Measurements from ENCODE around the gene VPS39.
A peak's percentile ranks its signal among the peaks of the same experiment; 100 is the strongest.
"Not testable (repeated sequence)": the region's sequence is repeated elsewhere in the genome, so short reads cannot be mapped to it uniquely, and the experiment has no call there.

VPS39 gene, protein sequence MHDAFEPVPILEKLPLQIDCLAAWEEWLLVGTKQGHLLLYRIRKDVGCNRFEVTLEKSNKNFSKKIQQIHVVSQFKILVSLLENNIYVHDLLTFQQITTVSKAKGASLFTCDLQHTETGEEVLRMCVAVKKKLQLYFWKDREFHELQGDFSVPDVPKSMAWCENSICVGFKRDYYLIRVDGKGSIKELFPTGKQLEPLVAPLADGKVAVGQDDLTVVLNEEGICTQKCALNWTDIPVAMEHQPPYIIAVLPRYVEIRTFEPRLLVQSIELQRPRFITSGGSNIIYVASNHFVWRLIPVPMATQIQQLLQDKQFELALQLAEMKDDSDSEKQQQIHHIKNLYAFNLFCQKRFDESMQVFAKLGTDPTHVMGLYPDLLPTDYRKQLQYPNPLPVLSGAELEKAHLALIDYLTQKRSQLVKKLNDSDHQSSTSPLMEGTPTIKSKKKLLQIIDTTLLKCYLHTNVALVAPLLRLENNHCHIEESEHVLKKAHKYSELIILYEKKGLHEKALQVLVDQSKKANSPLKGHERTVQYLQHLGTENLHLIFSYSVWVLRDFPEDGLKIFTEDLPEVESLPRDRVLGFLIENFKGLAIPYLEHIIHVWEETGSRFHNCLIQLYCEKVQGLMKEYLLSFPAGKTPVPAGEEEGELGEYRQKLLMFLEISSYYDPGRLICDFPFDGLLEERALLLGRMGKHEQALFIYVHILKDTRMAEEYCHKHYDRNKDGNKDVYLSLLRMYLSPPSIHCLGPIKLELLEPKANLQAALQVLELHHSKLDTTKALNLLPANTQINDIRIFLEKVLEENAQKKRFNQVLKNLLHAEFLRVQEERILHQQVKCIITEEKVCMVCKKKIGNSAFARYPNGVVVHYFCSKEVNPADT

GRCh38 chr15:42207674-42208579 is at the start of gene VPS39:
Gene VPS39, minus strand, starts transcription at chr15:42208304. Its CDS starts 151 bp downstream, at chr15:42208153.
- DNase-seq (ENCODE audit: low read depth in 3 of 3) = peak; percentile 70 to 81 (median 73)

DNA sequence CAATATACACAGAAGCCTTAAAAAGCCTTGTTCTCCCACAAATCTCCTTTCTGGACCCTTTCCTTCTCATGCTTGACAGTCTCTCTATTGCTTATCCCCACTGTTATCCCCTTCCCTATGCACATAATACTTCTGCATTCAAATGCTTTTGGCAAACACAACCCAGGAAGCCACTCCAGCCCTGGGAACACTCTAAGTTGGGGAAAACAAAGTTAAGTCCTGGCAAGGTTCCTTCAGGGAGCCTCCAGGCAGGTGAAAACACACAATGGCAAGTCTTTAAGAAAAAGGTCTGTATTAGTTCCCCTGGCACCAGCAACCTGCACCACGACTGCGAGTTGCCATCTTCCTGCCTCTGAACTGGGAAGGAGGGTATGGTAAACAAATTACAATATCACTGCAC is 45.2 kb upstream of the VPS39 start:
- no peak for DNase-seq (ENCODE audit: low read depth in 3 of 3)

DNA sequence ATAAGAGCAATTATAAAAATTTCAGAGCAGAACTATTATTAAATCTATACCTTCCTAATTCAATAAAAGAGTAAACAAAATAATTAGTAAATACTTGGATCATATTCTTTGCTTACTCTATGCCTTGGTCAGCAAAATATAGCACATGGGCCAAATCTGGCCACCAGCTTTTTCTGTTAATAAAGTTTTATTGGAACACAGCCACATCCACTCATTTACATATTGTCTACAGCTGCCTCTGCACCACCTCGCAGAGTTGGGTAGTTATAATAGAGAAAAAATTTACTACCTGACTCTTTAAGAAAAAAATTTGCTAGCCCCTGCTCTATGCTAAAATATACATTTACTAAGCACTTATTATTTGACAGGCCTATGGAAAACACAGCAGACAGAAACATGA is 32.7 kb upstream of the VPS39 start:
- no peak for DNase-seq (ENCODE audit: low read depth in 3 of 3)

GRCh38 chr15:42239528-42240182 is 31.6 kb upstream of the VPS39 start:
- no peak for DNase-seq (ENCODE audit: low read depth in 3 of 3)

DNA sequence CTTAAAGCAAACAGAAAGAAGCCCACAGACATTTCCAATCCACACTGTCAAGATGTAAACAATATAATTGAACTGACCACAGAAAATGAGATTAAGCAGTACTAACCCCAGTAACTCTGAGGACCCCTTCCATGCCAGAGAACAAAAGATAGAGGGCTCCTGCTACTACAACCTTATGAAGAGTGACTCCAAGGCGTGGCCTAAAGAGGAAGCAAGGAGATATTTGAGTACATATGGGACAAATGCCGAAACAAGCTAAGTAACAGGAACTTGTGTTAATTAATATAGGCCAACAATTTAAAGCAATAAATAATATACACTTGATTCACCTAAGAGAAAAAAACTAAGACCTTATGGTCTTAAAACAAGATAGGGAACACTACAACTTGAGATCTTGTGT is 25.0 kb upstream of the VPS39 start:
- no peak for DNase-seq (ENCODE audit: low read depth in 3 of 3)

DNA sequence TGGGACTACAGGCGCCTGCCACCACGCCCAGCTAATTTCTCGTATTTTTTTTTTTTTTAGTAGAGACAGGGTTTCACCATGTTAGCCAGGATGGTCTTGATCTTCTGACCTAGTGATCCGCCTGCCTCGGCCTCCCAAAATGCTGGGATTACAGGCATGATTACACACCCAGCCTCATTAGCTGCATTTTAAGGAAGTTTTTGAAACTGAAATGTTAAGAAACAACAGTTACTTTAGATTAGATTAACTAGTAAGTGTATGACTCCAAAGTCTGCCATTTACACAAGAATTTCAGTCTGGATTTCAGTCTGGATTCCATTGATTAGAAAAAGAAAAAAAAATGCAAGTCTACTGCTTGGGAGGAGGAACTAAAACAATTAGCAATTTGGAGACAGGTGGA is 24.5 kb upstream of the VPS39 start:
- DNase-seq (ENCODE audit: low read depth in 3 of 3) = no peak

DNA sequence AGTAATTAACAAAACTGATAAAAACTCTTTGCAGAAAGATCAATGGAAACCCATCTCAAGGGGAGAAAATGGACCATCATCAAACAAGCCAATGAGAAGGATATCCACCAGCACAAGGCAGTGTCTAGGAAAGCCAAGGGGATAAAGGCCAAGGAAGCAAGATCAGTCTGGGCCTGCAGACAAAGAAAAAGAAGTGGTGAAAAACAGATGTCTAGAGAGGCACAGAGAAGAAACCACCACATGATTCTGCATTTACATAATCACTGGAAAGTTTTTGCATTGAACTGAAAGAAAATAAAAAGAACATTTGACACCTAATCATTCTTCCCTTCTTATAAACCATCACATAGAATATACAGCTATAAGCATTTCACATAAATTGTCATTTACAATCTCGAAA is 23.0 kb upstream of the VPS39 start:
- no peak for DNase-seq (ENCODE audit: low read depth in 3 of 3)

DNA sequence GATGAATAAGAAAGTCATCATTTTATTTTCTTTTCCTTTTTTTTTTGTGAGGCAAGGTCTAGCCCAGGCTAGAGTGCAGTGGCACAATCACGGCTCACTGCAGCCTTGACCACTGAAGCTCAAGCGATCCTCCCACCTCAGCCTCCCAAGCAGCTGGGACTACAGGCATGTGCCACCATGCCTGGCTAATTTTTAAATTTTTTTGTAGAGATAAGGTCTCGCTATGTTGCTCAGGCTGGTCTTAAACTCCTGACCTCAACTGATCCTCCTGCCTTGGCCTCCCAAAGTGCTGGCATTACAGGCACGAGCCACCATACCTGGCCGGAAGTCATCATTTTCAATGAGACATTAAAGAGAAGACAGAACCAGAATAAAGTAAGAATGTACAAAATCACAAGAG is 20.9 kb upstream of the VPS39 start:
- DNase-seq (ENCODE audit: low read depth in 3 of 3) = not testable (repeated sequence)

DNA sequence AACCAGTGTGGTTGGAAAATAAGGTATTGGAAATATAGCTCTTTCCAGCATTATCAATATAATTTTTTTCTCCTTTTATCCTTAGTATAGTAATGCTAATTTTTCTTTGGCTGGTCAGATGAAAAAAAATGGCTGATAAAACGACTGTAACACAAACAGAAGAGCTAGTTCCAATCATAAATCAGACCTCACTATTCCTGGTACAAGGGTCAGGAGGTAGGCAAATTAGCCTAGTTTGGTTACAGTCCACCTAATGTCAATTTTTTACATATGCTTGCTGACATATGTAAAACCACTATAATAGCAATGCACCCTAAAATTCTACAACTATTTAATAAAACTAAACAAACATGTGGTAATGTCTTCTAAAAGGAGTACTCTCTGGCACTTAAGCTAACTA is 19.9 kb upstream of the VPS39 start:
- DNase-seq (ENCODE audit: low read depth in 3 of 3) = no peak

GRCh38 chr15:42226648-42227047 is 18.5 kb upstream of the VPS39 start:
- no peak for DNase-seq (ENCODE audit: low read depth in 3 of 3)

DNA sequence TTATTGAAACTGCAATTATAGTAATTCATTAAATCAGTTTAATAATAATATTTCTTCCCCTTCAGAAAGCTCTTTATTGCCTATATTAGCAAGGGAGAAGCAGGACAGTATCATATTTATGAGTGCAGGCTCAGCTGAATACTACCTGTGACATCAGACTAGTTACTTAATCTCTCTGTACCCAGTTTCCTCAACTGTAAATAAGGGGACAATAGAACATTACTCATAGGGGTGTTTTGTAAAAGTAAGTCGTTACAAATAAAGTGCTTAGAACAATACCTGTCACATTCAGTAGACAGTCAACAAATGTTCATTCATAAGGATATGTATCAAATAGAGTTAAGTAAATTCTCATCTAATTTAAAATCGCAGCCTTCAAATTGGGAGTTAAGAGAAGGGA is 12.1 kb upstream of the VPS39 start:
- DNase-seq (ENCODE audit: low read depth in 3 of 3) = no peak

- DNase-seq (ENCODE audit: low read depth in 3 of 3) = no peak
Measured at GRCh38 chr15:42218953-42219592, 11.0 kb upstream of the VPS39 start.

DNA sequence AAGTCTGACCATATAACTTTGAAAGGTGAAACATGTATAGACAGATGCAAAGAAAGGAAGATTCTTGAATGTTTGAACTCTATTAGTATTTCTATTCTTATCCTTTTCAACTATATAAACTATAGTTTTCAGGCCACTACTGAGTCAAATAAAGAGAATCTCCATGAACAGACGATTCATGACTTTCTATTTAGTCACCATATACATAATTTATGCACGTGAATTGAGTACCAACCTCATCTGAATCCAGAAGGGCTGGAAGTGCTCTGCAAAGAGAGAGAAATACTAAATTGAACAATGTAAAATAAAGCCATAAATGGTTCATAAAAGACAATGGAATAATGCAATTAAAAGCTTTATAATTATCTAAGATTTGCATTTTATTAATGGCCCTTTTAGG is 9.5 kb upstream of the VPS39 start:
- DNase-seq (ENCODE audit: low read depth in 3 of 3) = no peak

- DNase-seq (ENCODE audit: low read depth in 3 of 3) = no peak
Measured at GRCh38 chr15:42215913-42216829, 8.1 kb upstream of the VPS39 start.

- DNase-seq (ENCODE audit: low read depth in 3 of 3) = no peak
Measured at GRCh38 chr15:42214600-42214999, 6.5 kb upstream of the VPS39 start.

DNA sequence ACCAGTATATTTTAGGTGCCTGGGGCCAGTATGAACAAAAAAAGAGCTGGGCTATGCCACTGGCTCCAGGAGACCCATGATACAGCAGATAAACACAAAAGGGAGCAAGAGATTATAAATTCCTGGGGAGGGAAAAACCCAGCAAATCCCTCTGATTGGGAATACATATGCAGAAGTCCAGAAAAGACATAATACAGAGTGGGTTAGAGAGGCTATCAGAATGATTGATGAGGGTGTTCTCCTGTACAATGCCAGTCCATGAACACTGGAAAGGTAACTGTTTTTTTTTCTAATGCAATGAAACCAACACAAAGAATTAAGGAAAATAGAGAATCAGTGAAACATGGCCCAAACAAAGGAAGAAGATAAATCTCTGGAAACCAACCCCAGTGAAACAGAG is 5.4 kb upstream of the VPS39 start:
- no peak for DNase-seq (ENCODE audit: low read depth in 3 of 3)

DNA sequence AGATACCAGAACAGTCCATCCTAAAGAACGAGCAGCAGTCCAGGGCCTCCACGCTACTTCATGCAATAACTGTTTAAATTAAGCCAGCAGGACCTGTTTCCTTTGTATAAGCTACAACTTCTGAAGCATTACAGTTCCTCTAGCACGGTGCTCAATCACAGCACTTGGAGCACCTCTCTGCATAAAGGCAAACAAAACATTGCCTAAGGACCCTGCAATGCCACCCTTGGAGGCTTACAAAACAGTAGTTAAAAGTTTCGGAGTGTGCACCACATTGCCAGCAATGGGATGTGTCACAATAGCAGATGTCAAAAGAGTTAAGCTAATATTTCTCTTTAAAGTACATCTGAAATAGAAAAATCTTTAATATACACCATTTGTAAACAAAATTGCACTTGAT is 2.6 kb upstream of the VPS39 start:
- DNase-seq (ENCODE audit: low read depth in 3 of 3) = no peak

DNA sequence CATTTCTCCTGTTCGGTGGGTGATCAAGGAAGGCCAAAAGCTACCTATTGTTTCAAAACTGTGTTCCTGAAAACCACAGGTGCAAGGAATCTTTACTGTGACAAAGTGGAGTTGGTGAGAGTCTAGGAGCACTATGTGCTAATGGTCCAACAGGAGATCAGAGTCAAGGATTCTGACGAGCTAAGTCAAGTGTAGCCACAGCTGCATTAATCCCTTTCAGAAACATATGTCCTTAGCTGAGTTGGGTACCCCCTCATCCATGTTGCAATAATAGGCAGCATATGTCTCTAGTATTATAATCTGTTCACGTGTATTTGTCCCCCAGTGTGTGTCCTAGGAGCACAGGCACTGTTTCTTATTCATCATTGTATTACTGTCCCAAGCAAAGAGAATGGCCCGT is 1.7 kb downstream of the VPS39 start:
- no peak for DNase-seq (ENCODE audit: low read depth in 3 of 3)

DNA sequence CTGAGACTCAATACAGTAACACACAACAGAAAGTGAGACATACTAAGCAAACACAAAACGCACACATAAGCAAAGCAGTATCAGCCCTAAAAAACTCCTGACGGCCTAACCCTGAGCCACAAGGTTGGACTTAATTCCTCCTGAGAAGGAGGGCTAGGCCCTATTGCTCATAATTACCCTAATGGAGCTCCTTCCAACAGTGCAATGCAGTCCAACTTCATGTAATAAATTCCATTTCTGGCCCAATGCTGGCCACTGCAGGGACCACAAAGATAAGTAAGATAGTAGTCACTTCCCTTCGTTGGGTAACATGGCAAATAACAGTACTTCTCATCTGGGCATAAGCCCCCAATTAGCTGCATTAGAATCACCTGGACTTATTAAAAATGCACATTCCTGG is 4.2 kb downstream of the VPS39 start:
- no peak for DNase-seq (ENCODE audit: low read depth in 3 of 3)

DNA sequence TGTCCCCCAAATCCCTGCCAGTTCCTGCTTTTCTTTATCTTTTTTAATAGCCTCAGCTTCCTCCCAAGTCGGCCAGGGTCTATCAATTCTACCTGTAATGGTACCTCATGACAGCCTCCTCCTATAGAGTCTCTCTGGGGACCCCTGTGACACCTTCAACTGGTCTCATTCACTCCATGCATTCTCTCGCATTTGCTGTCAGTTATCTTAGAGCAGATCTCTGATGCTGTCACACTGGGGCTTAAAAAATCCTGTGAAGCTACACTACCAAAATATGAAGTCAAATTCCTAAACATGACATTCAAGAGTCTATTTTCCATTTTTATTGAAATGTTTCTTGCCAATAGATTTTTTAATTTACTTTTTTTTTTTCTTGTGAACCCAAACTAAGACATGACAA is 5.5 kb downstream of the VPS39 start:
- no peak for DNase-seq (ENCODE audit: low read depth in 3 of 3)

Data from stimulated activated CD4-positive, alpha-beta T cell treated with anti-CD3 and anti-CD28 coated beads, TNF-alpha, amount 100 ng/mL, for 24 hours (primary cell).